Superior temporal gyrus (tissue), 1 donor: ENCODE measurements around the gene GGTLC2.
A peak's percentile ranks its signal among the peaks of the same experiment; 100 is the strongest.
"Not testable (repeated sequence)": the region's sequence is repeated elsewhere in the genome, so short reads cannot be mapped to it uniquely, and the experiment has no call there.

Experiments used
- DNase-seq: peaks from one replicate; pipeline ENCODE4 v3.0.0-alpha.2; 2016; ENCODE audit errors: extremely low spot score

The GGTLC2 gene

GRCh38 chr22:22667966-22668880 is 23.8 kb downstream of the GGTLC2 start:
- DNase-seq: no peak

- no peak for DNase-seq
Measured at GRCh38 chr22:22669093-22669492, 24.7 kb downstream of the GGTLC2 start.

- no peak for DNase-seq
Measured at GRCh38 chr22:22670076-22670795, 25.8 kb downstream of the GGTLC2 start.

GRCh38 chr22:22671506-22671905 is 27.1 kb downstream of the GGTLC2 start:
- no peak for DNase-seq

GRCh38 chr22:22673099-22673498 is 28.7 kb downstream of the GGTLC2 start:
- no peak for DNase-seq

- no peak for DNase-seq
Measured at GRCh38 chr22:22673628-22674027, 29.2 kb downstream of the GGTLC2 start.

GRCh38 chr22:22674467-22674866 is 30.1 kb downstream of the GGTLC2 start:
- no peak for DNase-seq

- no peak for DNase-seq
Measured at GRCh38 chr22:22678970-22679369, 34.6 kb downstream of the GGTLC2 start.

GRCh38 chr22:22680396-22680795 is 36.0 kb downstream of the GGTLC2 start:
- DNase-seq: no peak

GRCh38 chr22:22681221-22681739 is 36.9 kb downstream of the GGTLC2 start:
- DNase-seq: no peak

- no peak for DNase-seq
Measured at GRCh38 chr22:22682196-22682595, 37.8 kb downstream of the GGTLC2 start.

- DNase-seq: no peak
Measured at GRCh38 chr22:22682807-22683667, 38.6 kb downstream of the GGTLC2 start.

- DNase-seq: no peak
Measured at GRCh38 chr22:22683668-22684361, 39.4 kb downstream of the GGTLC2 start.

- peak; percentile 42 for DNase-seq
Measured at GRCh38 chr22:22684580-22685561, 40.5 kb downstream of the GGTLC2 start.

GRCh38 chr22:22685586-22685985 is 41.2 kb downstream of the GGTLC2 start:
- DNase-seq: no peak

- not testable (repeated sequence) for DNase-seq
Measured at GRCh38 chr22:22686202-22687115, 42.0 kb downstream of the GGTLC2 start.

GRCh38 chr22:22687638-22688500 is 43.5 kb downstream of the GGTLC2 start:
- DNase-seq: peak; percentile 79
